Neuronal stem cell (in vitro differentiated cells): ENCODE data around the gene JDP2.

ENCODE experiments used
- DNase-seq: peaks from one replicate; pipeline ENCODE4 v3.0.0-alpha.2; 2013; ENCODE audit warnings: low spot score
- H2AFZ ChIP-seq: one replicate; pipeline ENCODE4 v1.6.1; 2013; ENCODE audit warnings: mild to moderate bottlenecking, low read length, inconsistent platforms
- H2AK5ac ChIP-seq: 2 replicates; pipeline ENCODE4 v1.6.1; 2013; ENCODE audit warnings: low read depth, mild to moderate bottlenecking, inconsistent platforms, low read length, moderate library complexity, mixed read lengths
- H2BK120ac ChIP-seq: 2 replicates; pipeline ENCODE4 v1.6.1; 2013; ENCODE audit warnings: low read depth, mild to moderate bottlenecking, inconsistent platforms, low read length, moderate library complexity, mixed read lengths
- H2BK12ac ChIP-seq: one replicate; pipeline ENCODE4 v1.6.1; 2013; ENCODE audit warnings: low read length, inconsistent platforms
- H2BK15ac ChIP-seq: 2 replicates; pipeline ENCODE4 v1.6.1; 2013; ENCODE audit warnings: mild to moderate bottlenecking, low read length, inconsistent platforms, mixed read lengths
- H2BK5ac ChIP-seq: one replicate; pipeline ENCODE4 v1.6.1; 2013; ENCODE audit warnings: inconsistent platforms, mild to moderate bottlenecking, low read length, moderate library complexity
- H3K14ac ChIP-seq: one replicate; pipeline ENCODE4 v1.6.1; 2013; ENCODE audit warnings: low read length, inconsistent platforms
- H3K18ac ChIP-seq: 2 replicates; pipeline ENCODE4 v1.6.1; 2013; ENCODE audit warnings: low read length, inconsistent platforms
- H3K23ac ChIP-seq: 2 replicates; pipeline ENCODE4 v1.6.1; 2013; ENCODE audit warnings: low read depth, mild to moderate bottlenecking, mixed read lengths, low read length, inconsistent platforms; ENCODE audit not compliant: poor library complexity
- H3K27ac ChIP-seq: replicated peaks from 3 replicates; pipeline ENCODE4 v1.5.1; 2013; ENCODE audit warnings: low read length, inconsistent platforms
- H3K27me3 ChIP-seq, 3 experiments: 2 replicates each; pipeline ENCODE4 v1.6.1; 2013; ENCODE audit warnings: low read length in 3 of 3, mild to moderate bottlenecking in 2 of 3, inconsistent platforms in 1 of 3, low read depth in 1 of 3, mixed read lengths in 1 of 3, moderate library complexity in 1 of 3; ENCODE audit not compliant: control insufficient read depth in 3 of 3, insufficient read depth in 3 of 3
- H3K36me3 ChIP-seq, 2 donors: replicated peaks in 1 of 2; 2 replicates each; pipeline ENCODE4 v1.6.1; 2013; ENCODE audit warnings: low read length in 2 of 2; ENCODE audit not compliant: control insufficient read depth in 2 of 2, insufficient read depth in 2 of 2
- H3K4ac ChIP-seq: 2 replicates; pipeline ENCODE4 v1.6.1; 2013; ENCODE audit warnings: inconsistent platforms, mild to moderate bottlenecking, low read length, moderate library complexity
- H3K4me1 ChIP-seq, 2 donors: 1 replicate in 1 of 2; 2 replicates in 1 of 2; pipeline ENCODE4 v1.6.1; 2013; ENCODE audit warnings: low read length in 2 of 2, low read depth in 1 of 2; ENCODE audit not compliant: control insufficient read depth in 2 of 2, insufficient read depth in 1 of 2
- H3K4me2 ChIP-seq: one replicate; pipeline ENCODE4 v1.6.1; 2013; ENCODE audit warnings: mild to moderate bottlenecking, low read length, inconsistent platforms; ENCODE audit not compliant: insufficient read depth, poor library complexity, severe bottlenecking
- H3K4me3 ChIP-seq, 2 donors: 2 replicates each; pipeline ENCODE4 v1.5.1; 2013; ENCODE audit warnings: low read length in 2 of 2, mild to moderate bottlenecking in 2 of 2, inconsistent platforms in 1 of 2, moderate library complexity in 1 of 2
- H3K79me1 ChIP-seq: one replicate; pipeline ENCODE4 v1.6.1; 2013; ENCODE audit warnings: low read depth, mild to moderate bottlenecking, inconsistent platforms, low read length, moderate library complexity
- H3K9ac ChIP-seq: one replicate; pipeline ENCODE4 v1.6.1; 2013; ENCODE audit warnings: mild to moderate bottlenecking, low read depth, low read length, inconsistent platforms; ENCODE audit not compliant: poor library complexity
- H3K9me3 ChIP-seq, 2 donors: replicated peaks in 1 of 2; 2 replicates each; pipeline versions ENCODE3 to v1.6.1; 2013; ENCODE audit warnings: low read length in 2 of 2, mild to moderate bottlenecking in 2 of 2, inconsistent platforms in 1 of 2, low read depth in 1 of 2, mixed read lengths in 1 of 2, moderate library complexity in 1 of 2; ENCODE audit not compliant: control insufficient read depth in 2 of 2, insufficient read depth in 1 of 2
- H4K8ac ChIP-seq: one replicate; pipeline ENCODE4 v1.6.1; 2013; ENCODE audit warnings: low read depth, mild to moderate bottlenecking, inconsistent platforms, low read length, moderate library complexity
- H4K91ac ChIP-seq: one replicate; pipeline ENCODE4 v1.6.1; 2013; ENCODE audit warnings: low read length, low read depth, mild to moderate bottlenecking, inconsistent platforms; ENCODE audit not compliant: poor library complexity
- WGBS, 2 donors: extraction: QIAGEN DNeasy Blood & Tissue Kit; methylation state at CpG; one replicate each; pipeline ENCODE4 v1.1.7; 2013; ENCODE audit warnings: missing lambda C conversion rate in 2 of 2, mixed read lengths in 1 of 2; ENCODE audit not compliant: insufficient read length in 2 of 2, insufficient replicate concordance in 1 of 2; ENCODE audit errors: extremely low coverage in 2 of 2; 5-methylcytosine and 5-hydroxymethylcytosine counted together

The JDP2 gene

GRCh38 chr14:75395862-75396261 is 32.0 kb upstream of the JDP2 start:
- Histone ChIP-seq H2AK5ac (no peak overlapping the region), H3K36me3 (no peaks in the 10 kb centered on the region), H3K9ac (no peak overlapping the region), H4K91ac (no peak overlapping the region), H2BK12ac (no peak overlapping the region), H2BK120ac (no peak overlapping the region), H3K4me1 (no peaks in the 10 kb centered on the region), H3K4ac (no peak overlapping the region), H3K27ac (no peak overlapping the region), H3K23ac (no peak overlapping the region), H3K4me2 (no peak overlapping the region), H4K8ac (peak overlapping the region; percentile 49), H3K14ac (no peak overlapping the region), H3K4me3 (no peak overlapping the region), H2BK5ac (no peak overlapping the region), H2AFZ (no peak overlapping the region), H3K27me3 (peaks cover 0 to 33% (median 0%) of the 10 kb centered on the region in 3 experiments), H3K18ac (peak overlapping the region; percentile 61), H3K79me1 (no peaks in the 10 kb centered on the region), H2BK15ac (peak overlapping the region; percentile 22), H3K9me3 (peaks cover 0 to 4% of the 10 kb centered on the region in 2 donors)
- no peak for DNase-seq
- WGBS, 2 donors, result no CpG with 5 or more reads among the region's 5 CpGs

GRCh38 chr14:75399321-75399720 is 28.5 kb upstream of the JDP2 start:
- no peak overlapping the region for H3K18ac ChIP-seq
- H2BK12ac ChIP-seq, result no peak overlapping the region
- DNase-seq, result no peak
- H3K36me3 ChIP-seq, result no peaks in the 10 kb centered on the region
- H2AFZ ChIP-seq, result no peak overlapping the region
- peaks cover 0 to 4% of the 10 kb centered on the region in 2 donors for H3K9me3 ChIP-seq
- no peak overlapping the region for H2BK15ac ChIP-seq
- no peak overlapping the region for H2BK5ac ChIP-seq
- no peak overlapping the region for H3K9ac ChIP-seq
- no peak overlapping the region for H3K27ac ChIP-seq
- no peak overlapping the region for H3K23ac ChIP-seq
- H4K91ac ChIP-seq, result no peak overlapping the region
- H2BK120ac ChIP-seq, result no peak overlapping the region
- no peaks in the 10 kb centered on the region for H3K79me1 ChIP-seq
- H3K14ac ChIP-seq, result no peak overlapping the region
- H3K4me1 ChIP-seq, result peaks cover 0 to 5% of the 10 kb centered on the region in 2 donors
- peaks cover 0 to 22% (median 0%) of the 10 kb centered on the region in 3 experiments for H3K27me3 ChIP-seq
- no peak overlapping the region for H3K4me2 ChIP-seq
- WGBS, 2 donors, result no CpG with 5 or more reads among the region's 4 CpGs
- H3K4ac ChIP-seq, result no peak overlapping the region
- H2AK5ac ChIP-seq, result no peak overlapping the region
- H3K4me3 ChIP-seq, result no peak overlapping the region
- no peak overlapping the region for H4K8ac ChIP-seq

DNA sequence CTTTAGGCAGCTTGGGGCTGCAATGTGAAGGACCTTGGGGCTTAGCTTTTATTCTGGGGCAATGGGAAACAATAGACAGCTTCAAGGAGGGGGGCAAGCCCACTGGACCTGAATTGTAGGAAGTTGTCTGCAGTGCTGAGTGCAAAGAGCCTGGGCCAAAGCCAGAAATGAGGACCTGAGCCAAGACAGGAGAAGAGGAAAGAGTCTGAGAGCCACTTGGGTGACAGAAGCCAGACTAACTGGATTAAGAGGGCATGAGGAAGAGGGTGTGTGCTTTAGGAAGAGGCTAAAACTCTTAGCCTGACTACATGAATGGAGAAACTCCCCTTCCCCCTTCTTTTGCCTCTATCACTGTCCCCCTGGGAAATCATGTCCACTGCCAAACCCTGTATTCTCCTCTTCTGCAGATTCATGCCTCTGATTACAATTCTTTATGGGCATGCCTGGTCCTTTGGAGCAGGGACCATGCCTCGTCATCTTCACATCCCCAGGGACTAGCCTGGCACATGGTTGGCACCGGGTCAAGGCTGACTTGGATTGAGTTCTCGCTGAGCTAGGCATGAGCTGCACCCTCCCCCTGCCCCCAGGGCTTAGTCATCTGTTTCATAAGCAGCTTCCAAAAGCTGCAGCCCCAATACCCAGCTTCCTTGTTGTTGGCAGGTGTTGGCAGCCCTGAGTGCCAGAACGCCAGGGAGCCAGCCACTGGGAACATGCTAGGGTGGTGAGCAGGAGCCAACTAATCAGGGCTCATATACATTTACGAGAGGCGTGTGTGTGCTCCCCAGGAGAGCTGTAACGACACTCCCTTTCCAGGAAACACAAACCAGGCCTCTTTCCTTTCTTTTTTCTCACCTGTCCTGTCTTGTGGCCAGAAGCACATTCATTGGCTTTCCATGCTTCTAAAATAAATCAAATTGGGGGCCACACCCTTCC is 27.7 kb upstream of the JDP2 start:
- no peak overlapping the region for H2AFZ ChIP-seq
- no peak for DNase-seq
- no peak overlapping the region for H4K91ac ChIP-seq
- H3K4me1 ChIP-seq, result peaks cover 0 to 5% of the 10 kb centered on the region in 2 donors
- H4K8ac ChIP-seq, result no peak overlapping the region
- peaks cover 0 to 4% of the 10 kb centered on the region in 2 donors for H3K9me3 ChIP-seq
- peaks cover 0 to 22% (median 0%) of the 10 kb centered on the region in 3 experiments for H3K27me3 ChIP-seq
- H3K23ac ChIP-seq, result no peak overlapping the region
- no peak overlapping the region for H2BK5ac ChIP-seq
- WGBS, 2 donors, result no CpG with 5 or more reads among the region's 7 CpGs
- no peaks in the 10 kb centered on the region for H3K36me3 ChIP-seq
- H3K4me3 ChIP-seq, result no peak overlapping the region
- no peak overlapping the region for H3K4me2 ChIP-seq
- no peak overlapping the region for H3K14ac ChIP-seq
- H3K27ac ChIP-seq, result no peak overlapping the region
- peak overlapping the region; percentile 36 for H2BK120ac ChIP-seq
- H2BK15ac ChIP-seq, result no peak overlapping the region
- H2AK5ac ChIP-seq, result peak overlapping the region; percentile 89
- H3K4ac ChIP-seq, result no peak overlapping the region
- H3K9ac ChIP-seq, result no peak overlapping the region
- no peaks in the 10 kb centered on the region for H3K79me1 ChIP-seq
- peak overlapping the region; percentile 14 for H2BK12ac ChIP-seq
- H3K18ac ChIP-seq, result peak overlapping the region; percentile 54

- Histone ChIP-seq H2AK5ac (no peak overlapping the region), H3K27me3 (peaks cover 0 to 15% (median 0%) of the 10 kb centered on the region in 3 experiments), H2BK120ac (no peak overlapping the region), H3K9me3 (peaks cover 0 to 4% of the 10 kb centered on the region in 2 donors), H3K4me2 (no peak overlapping the region), H3K4ac (no peak overlapping the region), H3K9ac (no peak overlapping the region), H2BK12ac (no peak overlapping the region), H3K4me1 (peaks cover 0 to 5% of the 10 kb centered on the region in 2 donors), H2AFZ (peak overlapping the region; percentile 48), H3K36me3 (no peaks in the 10 kb centered on the region), H3K27ac (no peak overlapping the region), H4K8ac (no peak overlapping the region), H3K14ac (no peak overlapping the region), H2BK5ac (no peak overlapping the region), H2BK15ac (no peak overlapping the region), H3K18ac (no peak overlapping the region), H3K4me3 (no peak overlapping the region), H4K91ac (no peak overlapping the region), H3K23ac (no peak overlapping the region), H3K79me1 (no peaks in the 10 kb centered on the region)
- peak; percentile 67 for DNase-seq
- WGBS, 2 donors, result 80% methylated on average over 1 of the region's 10 CpGs; no CpG with 5 or more reads in 1 of the 2 donors
These were observed 26.5 kb upstream of the JDP2 start for GRCh38 chr14:75401361-75401760.
